Tibial nerve (tissue), 4 donors: ENCODE measurements around the gene IGF1R. TPM values are rescaled to one million over a fixed set of nuclear protein-coding genes. Genes with fewer than 3 reads are reported as not detected.
A peak's percentile ranks its signal among the peaks of the same experiment; 100 is the strongest.

Experiments
- DNase-seq, 2 donors: peaks; one replicate each; pipeline ENCODE4 v3.0.0-alpha.2; 2019; ENCODE audit warnings: low spot score in 2 of 2
- H3K27ac ChIP-seq, 4 donors: fragments of 200-600 bp; sonication (generic) in 3 of 4; one replicate each; pipeline ENCODE4 v1.5.1; 2017 to 2019; ENCODE audit warnings: mild to moderate bottlenecking in 1 of 4
- H3K27me3 ChIP-seq, 2 donors: fragments of 200-600 bp; sonication (generic) in 1 of 2; one replicate each; pipeline versions ENCODE4 v1.5.1 to v1.6.0; 2017 to 2019
- H3K36me3 ChIP-seq, 3 donors: fragments of 200-600 bp; sonication (generic); one replicate each; pipeline ENCODE4 v1.5.1; 2018 to 2019
- H3K4me1 ChIP-seq, 4 donors: fragments of 200-600 bp; sonication (generic) in 3 of 4; one replicate each; pipeline ENCODE4 v1.5.1; 2017 to 2019
- H3K4me3 ChIP-seq, 4 donors: fragments of 200-600 bp; sonication (generic) in 3 of 4; one replicate each; pipeline ENCODE4 v1.5.1; 2017 to 2019; ENCODE audit warnings: mild to moderate bottlenecking in 1 of 4, moderate library complexity in 1 of 4
- H3K9me3 ChIP-seq, 4 donors: fragments of 200-600 bp; sonication (generic) in 3 of 4; one replicate each; pipeline ENCODE4 v1.5.1; 2017 to 2019
- EP300 ChIP-seq, 2 donors: sonication (generic); formaldehyde crosslinking; IDR thresholded peaks; one replicate each; pipeline ENCODE4 v1.6.1; 2017; ENCODE audit warnings: antibody characterized with exemption in 2 of 2, mild to moderate bottlenecking in 1 of 2
- POLR2A ChIP-seq, 2 donors: fragments of 450-650 bp; IDR thresholded peaks; one replicate each; pipeline ENCODE4 v1.6.1; 2017; ENCODE audit warnings: antibody characterized with exemption in 2 of 2, mild to moderate bottlenecking in 2 of 2, moderate library complexity in 2 of 2
- WGBS, 2 donors: methylation state at CpG; one replicate each; pipeline ENCODE4 v1.1.5; 2018; 5-methylcytosine and 5-hydroxymethylcytosine counted together
- total RNA-seq, 4 donors: library from RNA; depleted of rRNA; stranded (reverse); fragments of >200 nt; gene quantifications; one replicate each; pipeline ENCODE4 v1.1.0, GENCODE V29; 2016
- TF ChIP-seq, protein P1 (sequence below), 5 experiments: fragments of 200-600 bp in 3 of 5; fragments of 450-650 bp in 2 of 5; sonication (generic) in 3 of 5; IDR thresholded peaks; one replicate each; pipeline ENCODE4 v1.5.1; 2016 to 2019; ENCODE audit warnings: antibody characterized with exemption in 5 of 5, mild to moderate bottlenecking in 3 of 5, moderate library complexity in 2 of 5

The IGF1R gene
- total RNA-seq, 4 donors from 2014 or later, result 82.5 to 164 (median 111) TPM

DNA sequence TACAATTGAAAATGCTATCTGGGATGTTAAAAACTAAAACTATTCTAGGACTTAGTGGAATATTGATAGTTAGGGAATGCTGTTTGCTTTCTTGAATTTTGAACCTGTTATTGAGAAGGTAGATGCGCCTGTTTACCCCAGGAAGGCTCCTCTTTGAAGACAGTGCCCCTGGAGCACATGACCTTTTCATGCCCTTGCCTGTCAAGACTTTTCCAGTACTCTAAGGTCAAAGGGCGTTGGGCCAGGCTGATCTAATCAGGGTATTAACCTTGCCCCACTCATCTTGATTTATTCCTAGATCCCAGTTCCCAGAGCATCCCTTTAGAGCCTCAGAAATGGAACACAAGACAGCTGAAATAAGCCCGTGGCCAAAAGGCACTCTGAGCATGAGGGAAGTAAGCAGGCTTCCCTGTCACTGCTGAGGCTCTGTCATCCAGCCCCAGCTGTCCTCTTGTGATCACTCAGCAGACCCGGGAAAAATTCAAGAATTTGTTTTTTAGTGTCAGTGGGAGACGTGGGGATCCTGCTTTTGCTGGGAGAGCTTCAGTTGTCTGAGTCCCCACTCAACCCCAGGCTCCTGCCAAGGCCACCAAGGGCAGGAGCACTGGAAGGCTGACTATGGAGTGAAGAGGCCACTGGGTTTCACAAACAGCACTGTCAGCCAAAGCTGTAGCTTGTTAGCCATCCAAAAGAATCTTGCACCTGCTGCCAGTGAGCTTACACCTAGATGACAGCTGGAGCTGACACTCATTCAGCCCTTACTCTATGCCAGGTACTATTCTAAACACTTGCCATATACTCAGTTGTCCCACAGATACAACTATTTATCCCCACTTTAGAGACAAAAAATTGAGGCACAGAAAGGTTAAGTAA is 190.3 kb downstream of the IGF1R start:
- TF ChIP-seq EP300 (IDR thresholded peaks at IDR 0.05) (no peak), POLR2A (IDR thresholded peaks at IDR 0.05) (no peak)
- TF ChIP-seq, protein P1, sequence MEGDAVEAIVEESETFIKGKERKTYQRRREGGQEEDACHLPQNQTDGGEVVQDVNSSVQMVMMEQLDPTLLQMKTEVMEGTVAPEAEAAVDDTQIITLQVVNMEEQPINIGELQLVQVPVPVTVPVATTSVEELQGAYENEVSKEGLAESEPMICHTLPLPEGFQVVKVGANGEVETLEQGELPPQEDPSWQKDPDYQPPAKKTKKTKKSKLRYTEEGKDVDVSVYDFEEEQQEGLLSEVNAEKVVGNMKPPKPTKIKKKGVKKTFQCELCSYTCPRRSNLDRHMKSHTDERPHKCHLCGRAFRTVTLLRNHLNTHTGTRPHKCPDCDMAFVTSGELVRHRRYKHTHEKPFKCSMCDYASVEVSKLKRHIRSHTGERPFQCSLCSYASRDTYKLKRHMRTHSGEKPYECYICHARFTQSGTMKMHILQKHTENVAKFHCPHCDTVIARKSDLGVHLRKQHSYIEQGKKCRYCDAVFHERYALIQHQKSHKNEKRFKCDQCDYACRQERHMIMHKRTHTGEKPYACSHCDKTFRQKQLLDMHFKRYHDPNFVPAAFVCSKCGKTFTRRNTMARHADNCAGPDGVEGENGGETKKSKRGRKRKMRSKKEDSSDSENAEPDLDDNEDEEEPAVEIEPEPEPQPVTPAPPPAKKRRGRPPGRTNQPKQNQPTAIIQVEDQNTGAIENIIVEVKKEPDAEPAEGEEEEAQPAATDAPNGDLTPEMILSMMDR (IDR thresholded peaks at IDR 0.05), result no peak
- peaks cover 0 to 14% (median 0%) of the 10 kb centered on the region in 3 donors for H3K36me3 ChIP-seq
- H3K9me3 ChIP-seq, result peaks cover 0 to 5% (median 2%) of the 10 kb centered on the region in 4 donors
- DNase-seq, result no peak
- H3K4me1 ChIP-seq, result peaks cover 0 to 23% (median 0%) of the 10 kb centered on the region in 4 donors
- no peaks in the 10 kb centered on the region for H3K27me3 ChIP-seq
- 72 to 77% methylated on average over 5 of the region's 5 CpGs for WGBS, 2 donors
- H3K4me3 ChIP-seq, result no peak overlapping the region
- H3K27ac ChIP-seq, result no peak overlapping the region

DNA sequence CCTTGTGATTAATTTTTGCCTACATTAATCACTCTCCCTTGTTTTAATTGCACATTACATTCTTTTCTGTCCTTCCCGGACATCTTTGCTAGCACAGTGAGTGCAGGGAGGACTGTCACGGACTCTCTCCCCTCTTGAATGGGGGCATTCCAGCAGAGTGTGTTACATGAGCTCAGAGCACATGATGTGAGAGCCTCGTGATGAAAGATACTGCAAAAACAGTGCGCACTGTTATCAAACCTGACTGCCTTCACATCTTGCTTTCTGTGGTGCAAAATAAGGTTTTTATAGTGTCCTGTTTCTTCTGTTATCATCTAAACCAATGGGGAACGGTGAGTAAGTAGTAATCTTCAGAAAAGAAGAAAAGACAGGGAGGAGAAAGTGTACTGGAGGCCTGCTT is 191.7 kb downstream of the IGF1R start:
- DNase-seq, result no peak
- Histone ChIP-seq H3K9me3 (no peaks in the 10 kb centered on the region), H3K27me3 (no peaks in the 10 kb centered on the region), H3K27ac (no peak overlapping the region), H3K4me3 (no peak overlapping the region), H3K36me3 (peaks cover 0 to 3% (median 0%) of the 10 kb centered on the region in 3 donors), H3K4me1 (peaks cover 0 to 37% (median 0%) of the 10 kb centered on the region in 4 donors)
- WGBS, 2 donors, result 94 to 99% methylated on average over 5 of the region's 5 CpGs
- TF ChIP-seq, protein P1 (IDR thresholded peaks at IDR 0.05), result no peak
- TF ChIP-seq EP300 (IDR thresholded peaks at IDR 0.05), result no peak
- no peak for TF ChIP-seq POLR2A (IDR thresholded peaks at IDR 0.05)

DNA sequence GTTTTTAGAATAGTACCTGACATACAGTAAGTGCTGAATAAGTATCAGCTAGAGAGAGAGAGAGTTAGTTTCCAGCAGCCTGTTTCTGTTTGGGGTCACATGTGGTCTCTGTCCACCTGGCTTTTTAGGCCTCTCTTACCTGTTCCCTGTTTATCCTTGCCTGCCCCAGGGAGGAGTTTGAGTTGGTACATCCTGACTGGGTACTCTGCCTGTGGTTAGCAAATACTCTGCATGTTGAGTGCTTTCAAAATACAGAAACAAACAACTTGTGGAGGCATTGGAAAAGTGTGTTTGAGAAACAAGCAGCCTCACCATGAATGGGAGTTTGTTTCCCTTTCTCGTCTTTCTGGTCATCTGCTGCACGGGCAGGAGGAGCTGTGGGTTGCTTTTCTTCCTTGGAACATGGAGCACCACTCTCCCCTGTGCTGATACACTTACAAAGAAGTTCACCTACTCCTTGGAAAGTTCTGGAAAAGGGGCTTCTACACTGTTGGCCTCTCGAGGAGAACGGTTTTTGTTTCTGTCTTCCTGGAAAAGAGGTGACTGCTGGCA is 193.2 kb downstream of the IGF1R start:
- no peaks in the 10 kb centered on the region for H3K36me3 ChIP-seq
- no peak overlapping the region for H3K4me3 ChIP-seq
- H3K9me3 ChIP-seq, result no peaks in the 10 kb centered on the region
- no peaks in the 10 kb centered on the region for H3K27me3 ChIP-seq
- no peak for DNase-seq
- no peak for TF ChIP-seq EP300 (IDR thresholded peaks at IDR 0.05)
- TF ChIP-seq, protein P1 (IDR thresholded peaks at IDR 0.05), result no peak
- TF ChIP-seq POLR2A (IDR thresholded peaks at IDR 0.05), result no peak
- 51 to 59% methylated on average over 4 of the region's 4 CpGs for WGBS, 2 donors
- H3K27ac ChIP-seq, result peak overlapping the region in 1 of 4 donors; percentile 2
- H3K4me1 ChIP-seq, result peaks cover 0 to 50% (median 0%) of the 10 kb centered on the region in 4 donors

DNA sequence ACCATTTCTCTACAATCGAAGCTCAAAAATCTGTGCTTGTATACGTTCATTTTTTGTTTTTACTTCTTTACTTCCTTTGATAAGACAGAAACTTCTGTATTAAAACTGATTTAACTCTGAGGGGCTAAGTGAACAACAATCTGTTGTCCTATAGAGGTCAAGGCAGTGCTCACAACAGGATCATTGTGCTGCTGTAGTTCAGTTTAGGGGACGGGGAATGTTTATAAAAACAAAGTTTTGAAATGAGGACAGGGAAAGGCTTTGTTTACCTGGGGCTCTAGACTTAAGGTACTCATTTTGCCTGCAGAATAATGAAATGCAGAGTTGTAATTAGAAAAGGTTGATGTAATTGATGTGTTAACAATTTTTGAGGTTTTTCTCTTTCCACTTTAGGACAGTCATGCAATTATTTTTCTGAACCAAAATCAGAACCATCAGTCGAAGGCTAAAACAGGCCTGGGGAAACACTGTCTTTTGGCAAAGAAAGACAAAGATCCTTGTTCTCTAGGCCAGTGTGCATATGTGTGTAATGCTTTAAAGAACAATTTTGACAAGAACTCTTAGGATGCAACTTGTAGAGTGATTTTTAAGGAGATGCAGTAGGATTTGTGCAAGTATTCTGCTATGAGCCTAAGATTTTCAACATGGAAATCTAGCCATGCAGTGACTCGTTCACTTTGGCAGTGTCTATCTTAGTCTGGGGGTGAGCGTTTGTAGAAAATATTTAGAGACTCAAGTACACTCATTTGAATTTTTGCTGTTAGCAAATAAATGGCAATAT is 194.0 kb downstream of the IGF1R start:
- Histone ChIP-seq H3K27me3 (no peaks in the 10 kb centered on the region), H3K27ac (peak overlapping the region in 1 of 4 donors; percentile 2), H3K4me1 (peaks cover 0 to 54% (median 0%) of the 10 kb centered on the region in 4 donors), H3K9me3 (no peaks in the 10 kb centered on the region), H3K36me3 (no peaks in the 10 kb centered on the region), H3K4me3 (no peak overlapping the region)
- TF ChIP-seq, protein P1 (IDR thresholded peaks at IDR 0.05), result no peak
- TF ChIP-seq EP300 (IDR thresholded peaks at IDR 0.05), result no peak
- no peak for TF ChIP-seq POLR2A (IDR thresholded peaks at IDR 0.05)
- 40 to 46% methylated on average over 6 of the region's 6 CpGs for WGBS, 2 donors
- DNase-seq, result no peak
